Epithelial cell of esophagus (primary cell): ENCODE measurements around the gene CAMSAP3.

Source experiments
- DNase-seq: peaks from one replicate; pipeline ENCODE4 v3.0.0; 2010; ENCODE audit warnings: low read depth
- H3K4me3 ChIP-seq: 2 replicates; pipeline ENCODE4 v1.5.1; 2011; ENCODE audit warnings: mild to moderate bottlenecking, low read length, control low read depth
- TF ChIP-seq, protein P1 (sequence below): IDR thresholded peaks from 2 replicates; pipeline ENCODE4 v1.5.1; 2011; ENCODE audit warnings: low read depth, mild to moderate bottlenecking, low read length, control low read depth, inconsistent platforms; ENCODE audit not compliant: insufficient read depth; ENCODE audit errors: missing control alignments

The CAMSAP3 gene

DNA sequence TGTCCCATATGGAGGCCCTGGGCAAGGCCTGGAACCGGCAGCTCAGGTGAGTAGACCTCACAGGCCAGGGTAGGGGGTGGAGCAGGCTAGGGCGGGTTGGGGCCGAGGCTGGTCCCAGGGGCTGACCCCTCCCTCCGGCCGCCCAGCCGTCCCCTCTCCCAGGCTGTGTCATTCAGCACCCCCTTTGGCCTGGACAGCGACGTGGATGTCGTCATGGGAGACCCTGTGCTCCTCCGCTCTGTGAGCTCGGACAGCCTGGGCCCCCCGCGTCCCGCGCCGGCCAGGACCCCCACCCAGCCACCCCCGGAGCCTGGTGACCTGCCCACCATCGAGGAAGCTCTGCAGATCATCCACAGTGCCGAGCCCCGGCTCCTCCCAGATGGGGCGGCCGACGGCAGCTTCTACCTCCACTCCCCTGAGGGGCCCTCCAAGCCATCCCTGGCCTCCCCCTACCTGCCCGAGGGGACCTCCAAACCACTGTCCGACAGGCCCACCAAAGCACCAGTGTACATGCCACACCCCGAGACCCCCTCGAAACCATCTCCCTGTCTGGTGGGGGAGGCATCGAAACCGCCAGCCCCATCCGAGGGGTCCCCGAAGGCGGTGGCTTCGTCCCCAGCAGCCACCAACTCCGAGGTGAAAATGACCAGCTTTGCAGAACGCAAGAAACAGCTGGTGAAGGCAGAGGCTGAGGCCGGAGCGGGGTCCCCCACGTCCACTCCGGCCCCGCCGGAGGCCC, 16.0 kb downstream of the CAMSAP3 start:
- TF ChIP-seq, protein P1, sequence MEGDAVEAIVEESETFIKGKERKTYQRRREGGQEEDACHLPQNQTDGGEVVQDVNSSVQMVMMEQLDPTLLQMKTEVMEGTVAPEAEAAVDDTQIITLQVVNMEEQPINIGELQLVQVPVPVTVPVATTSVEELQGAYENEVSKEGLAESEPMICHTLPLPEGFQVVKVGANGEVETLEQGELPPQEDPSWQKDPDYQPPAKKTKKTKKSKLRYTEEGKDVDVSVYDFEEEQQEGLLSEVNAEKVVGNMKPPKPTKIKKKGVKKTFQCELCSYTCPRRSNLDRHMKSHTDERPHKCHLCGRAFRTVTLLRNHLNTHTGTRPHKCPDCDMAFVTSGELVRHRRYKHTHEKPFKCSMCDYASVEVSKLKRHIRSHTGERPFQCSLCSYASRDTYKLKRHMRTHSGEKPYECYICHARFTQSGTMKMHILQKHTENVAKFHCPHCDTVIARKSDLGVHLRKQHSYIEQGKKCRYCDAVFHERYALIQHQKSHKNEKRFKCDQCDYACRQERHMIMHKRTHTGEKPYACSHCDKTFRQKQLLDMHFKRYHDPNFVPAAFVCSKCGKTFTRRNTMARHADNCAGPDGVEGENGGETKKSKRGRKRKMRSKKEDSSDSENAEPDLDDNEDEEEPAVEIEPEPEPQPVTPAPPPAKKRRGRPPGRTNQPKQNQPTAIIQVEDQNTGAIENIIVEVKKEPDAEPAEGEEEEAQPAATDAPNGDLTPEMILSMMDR = no peak
- no peak for DNase-seq
- no peak overlapping the region for H3K4me3 ChIP-seq

DNA sequence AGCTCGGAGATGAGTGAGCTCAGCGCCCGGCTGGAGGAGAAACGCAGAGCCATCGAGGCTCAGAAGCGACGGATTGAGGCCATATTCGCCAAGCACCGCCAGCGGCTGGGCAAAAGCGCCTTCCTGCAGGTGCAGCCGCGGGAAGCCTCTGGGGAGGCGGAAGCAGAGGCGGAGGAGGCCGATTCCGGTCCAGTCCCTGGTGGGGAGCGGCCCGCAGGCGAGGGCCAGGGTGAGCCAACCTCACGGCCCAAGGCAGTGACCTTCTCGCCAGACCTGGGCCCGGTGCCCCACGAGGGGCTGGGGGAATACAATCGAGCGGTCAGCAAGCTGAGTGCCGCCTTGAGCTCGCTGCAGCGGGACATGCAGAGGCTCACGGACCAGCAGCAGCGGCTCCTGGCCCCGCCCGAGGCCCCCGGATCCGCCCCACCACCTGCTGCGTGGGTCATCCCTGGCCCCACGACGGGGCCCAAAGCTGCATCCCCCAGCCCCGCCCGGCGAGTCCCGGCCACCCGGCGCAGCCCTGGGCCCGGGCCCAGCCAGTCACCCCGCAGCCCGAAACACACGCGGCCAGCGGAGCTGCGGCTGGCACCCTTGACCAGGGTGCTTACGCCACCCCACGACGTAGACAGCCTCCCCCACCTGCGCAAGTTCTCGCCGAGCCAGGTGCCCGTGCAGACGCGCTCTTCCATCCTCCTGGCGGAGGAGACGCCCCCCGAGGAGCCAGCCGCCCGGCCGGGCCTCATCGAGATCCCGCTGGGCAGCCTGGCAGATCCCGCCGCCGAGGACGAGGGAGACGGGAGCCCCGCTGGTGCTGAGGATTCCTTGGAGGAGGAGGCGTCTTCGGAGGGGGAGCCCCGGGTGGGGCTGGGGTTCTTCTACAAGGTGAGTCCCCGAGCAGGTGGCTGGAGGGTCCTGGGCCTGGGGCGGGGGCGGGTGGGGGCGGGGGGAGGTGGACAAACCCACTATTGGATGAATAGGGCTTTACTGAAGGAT, 16.9 kb downstream of the CAMSAP3 start:
- DNase-seq = no peak
- TF ChIP-seq, protein P1 = no peak
- no peak overlapping the region for H3K4me3 ChIP-seq

DNA sequence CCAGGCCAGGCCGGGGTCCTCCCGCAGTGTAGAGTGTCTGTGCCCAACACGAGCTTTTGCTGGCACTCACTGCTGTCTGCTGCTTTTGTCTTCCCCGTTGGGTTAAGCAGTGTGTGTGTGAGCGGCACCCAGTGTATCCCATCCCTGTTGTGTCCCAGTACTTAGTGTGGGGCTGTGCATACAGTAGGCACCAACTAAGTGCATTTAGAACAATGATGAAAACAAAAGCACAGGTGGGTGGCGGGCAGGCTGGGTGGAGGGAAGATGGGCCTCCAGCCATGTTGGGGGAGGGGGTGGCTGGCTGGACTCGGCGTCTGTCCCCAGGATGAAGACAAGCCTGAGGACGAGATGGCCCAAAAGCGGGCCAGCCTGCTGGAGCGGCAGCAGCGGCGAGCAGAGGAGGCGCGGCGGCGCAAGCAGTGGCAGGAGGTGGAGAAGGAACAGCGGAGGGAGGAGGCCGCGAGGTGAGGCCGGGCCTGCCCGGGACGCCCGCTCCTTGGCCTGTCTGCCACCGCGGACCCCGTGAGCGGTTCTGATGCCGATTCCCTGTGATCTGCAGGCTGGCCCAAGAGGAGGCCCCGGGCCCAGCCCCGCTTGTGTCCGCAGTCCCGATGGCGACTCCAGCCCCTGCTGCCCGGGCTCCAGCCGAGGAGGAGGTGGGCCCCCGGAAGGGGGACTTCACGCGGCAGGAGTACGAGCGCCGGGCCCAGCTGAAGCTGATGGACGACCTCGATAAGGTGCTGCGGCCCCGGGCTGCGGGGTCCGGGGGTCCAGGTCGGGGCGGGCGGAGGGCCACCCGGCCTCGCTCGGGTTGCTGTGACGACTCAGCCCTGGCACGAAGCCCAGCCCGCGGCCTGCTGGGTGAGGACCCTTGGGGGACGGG, 19.4 kb downstream of the CAMSAP3 start:
- TF ChIP-seq, protein P1 = no peak
- no peak for DNase-seq

DNA sequence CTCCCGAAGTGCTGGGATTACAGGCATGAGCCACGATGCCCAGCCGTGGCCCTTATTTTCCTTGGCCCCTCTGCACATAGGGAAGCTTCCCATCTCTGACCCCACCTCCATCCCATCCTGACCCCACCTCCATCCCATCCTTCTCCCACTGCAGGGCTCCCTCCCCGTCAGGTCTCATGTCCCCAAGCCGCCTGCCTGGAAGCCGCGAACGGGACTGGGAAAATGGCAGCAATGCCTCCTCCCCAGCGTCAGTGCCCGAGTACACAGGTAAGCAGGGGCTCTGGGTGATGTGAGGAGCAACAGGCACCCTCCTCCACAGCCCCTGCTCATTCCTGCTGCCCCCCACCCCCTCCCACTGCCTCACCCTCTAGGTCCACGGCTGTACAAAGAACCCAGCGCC, 21.5 kb downstream of the CAMSAP3 start:
- TF ChIP-seq, protein P1 = no peak
- no peak overlapping the region for H3K4me3 ChIP-seq
- DNase-seq = no peak

More for the DNA sequence above, 19.4 kb downstream of the CAMSAP3 start:
- H3K4me3 ChIP-seq = no peak overlapping the region

DNA sequence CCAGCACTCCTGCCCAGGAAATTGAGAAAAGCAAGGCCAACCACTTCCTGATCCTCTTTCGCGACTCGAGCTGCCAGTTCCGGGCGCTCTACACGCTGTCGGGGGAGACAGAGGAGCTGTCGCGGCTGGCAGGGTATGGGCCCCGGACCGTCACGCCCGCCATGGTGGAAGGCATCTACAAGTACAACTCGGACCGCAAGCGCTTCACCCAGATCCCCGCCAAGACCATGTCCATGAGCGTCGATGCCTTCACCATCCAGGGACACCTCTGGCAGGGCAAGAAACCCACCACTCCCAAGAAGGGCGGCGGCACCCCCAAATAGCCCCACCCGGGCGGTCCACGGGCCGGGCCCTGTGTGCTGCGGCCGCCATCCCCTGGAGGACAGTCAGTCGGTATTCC, 22.1 kb downstream of the CAMSAP3 start:
- TF ChIP-seq, protein P1 = no peak
- no peak overlapping the region for H3K4me3 ChIP-seq
- DNase-seq = no peak

DNA sequence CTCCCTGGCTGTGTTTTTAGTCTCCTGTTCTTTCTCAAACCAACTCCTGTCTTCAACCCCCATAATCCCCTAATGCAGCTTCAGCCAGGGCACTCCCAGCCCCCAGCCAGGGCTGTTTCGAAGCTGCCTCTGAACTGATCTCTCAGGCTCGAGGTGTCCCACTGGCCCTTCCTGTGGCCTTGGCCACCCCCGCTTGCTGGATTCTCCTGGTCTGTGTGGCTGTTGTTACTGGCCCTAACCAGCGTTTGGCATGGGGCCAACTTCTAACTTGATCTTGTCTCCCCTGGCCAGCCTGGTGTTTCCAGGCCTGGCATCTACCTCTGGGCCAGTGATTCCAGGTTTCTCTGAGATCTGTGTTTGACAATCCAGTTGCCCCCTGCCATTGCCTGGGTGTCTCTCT, 22.7 kb downstream of the CAMSAP3 start:
- TF ChIP-seq, protein P1 = no peak
- no peak overlapping the region for H3K4me3 ChIP-seq
- DNase-seq = no peak
